IgD-negative memory B cell (primary cell): Measurements from ENCODE around the gene SNAP47. TPM values are rescaled to one million over a fixed set of nuclear protein-coding genes. Genes with fewer than 3 reads are reported as not detected.

Source experiments
- H3K27ac Mint-ChIP-seq, 3 donors: one replicate each; pipeline ENCODE4 v1.8.0; 2020 to 2022; ENCODE audit warnings: mild to moderate bottlenecking in 3 of 3, mixed read lengths in 3 of 3, moderate library complexity in 1 of 3
- H3K27me3 Mint-ChIP-seq: one replicate; pipeline ENCODE4 v1.8.0; 2021; ENCODE audit warnings: mixed read lengths
- H3K36me3 Mint-ChIP-seq: one replicate; pipeline ENCODE4 v1.8.0; 2020; ENCODE audit warnings: mild to moderate bottlenecking, mixed read lengths
- H3K4me1 Mint-ChIP-seq, 3 donors: one replicate each; pipeline ENCODE4 v1.8.0; 2020 to 2022; ENCODE audit warnings: mixed read lengths in 3 of 3, mild to moderate bottlenecking in 1 of 3
- H3K4me3 Mint-ChIP-seq, 4 donors: one replicate each; pipeline ENCODE4 v1.8.0; 2020 to 2022; ENCODE audit warnings: mild to moderate bottlenecking in 4 of 4, mixed read lengths in 4 of 4, moderate library complexity in 3 of 4
- H3K9me3 Mint-ChIP-seq, 3 donors: one replicate each; pipeline ENCODE4 v1.8.0; 2020 to 2021; ENCODE audit warnings: mixed read lengths in 3 of 3, mild to moderate bottlenecking in 1 of 3
- polyA plus RNA-seq: library from polyadenylated mRNA; unstranded; fragments of 300-500 nt; fragmentation: Illumina TruSeq; gene quantifications from one replicate; pipeline ENCODE4 v1.2.3, GENCODE V29; 2021

Gene SNAP47
- polyA plus RNA-seq, 1 donor from 2014 or later = 42.9 TPM

- Mint-ChIP-seq H3K4me3 (peak overlapping the region; percentile 77 to 95 (median 86)), H3K4me1 (peaks cover 5 to 27% (median 18%) of the 10 kb centered on the region in 3 donors), H3K27ac (peak overlapping the region in 2 of 3 donors; percentile 7 to 82), H3K36me3 (no peaks in the 10 kb centered on the region), H3K27me3 (no peaks in the 10 kb centered on the region), H3K9me3 (peaks cover 0 to 5% (median 3%) of the 10 kb centered on the region in 3 donors)
Measured at GRCh38 chr1:227728892-227729143, 6.4 kb upstream of the SNAP47 start.

- Mint-ChIP-seq H3K9me3 (peaks cover 0 to under 1% (median 0%) of the 10 kb centered on the region in 3 donors), H3K27ac (peak overlapping the region in 2 of 3 donors; percentile 7 to 82), H3K27me3 (no peaks in the 10 kb centered on the region), H3K36me3 (no peaks in the 10 kb centered on the region), H3K4me3 (peak overlapping the region; percentile 77 to 95 (median 86)), H3K4me1 (peaks cover 8 to 29% (median 20%) of the 10 kb centered on the region in 3 donors)
Measured at GRCh38 chr1:227729144-227729880, 5.9 kb upstream of the SNAP47 start.

- Mint-ChIP-seq H3K4me1 (peaks cover 11 to 33% (median 24%) of the 10 kb centered on the region in 3 donors), H3K36me3 (no peaks in the 10 kb centered on the region), H3K27ac (peak overlapping the region in 2 of 3 donors; percentile 85 to 86), H3K9me3 (no peaks in the 10 kb centered on the region), H3K4me3 (peak overlapping the region; percentile 46 to 95 (median 86)), H3K27me3 (no peaks in the 10 kb centered on the region)
Measured at GRCh38 chr1:227729881-227730629, 5.2 kb upstream of the SNAP47 start.

- peaks cover 11 to 33% (median 24%) of the 10 kb centered on the region in 3 donors for H3K4me1 Mint-ChIP-seq
- no peaks in the 10 kb centered on the region for H3K27me3 Mint-ChIP-seq
- H3K27ac Mint-ChIP-seq = peak overlapping the region in 1 of 3 donors; percentile 86
- H3K4me3 Mint-ChIP-seq = peak overlapping the region in 2 of 4 donors; percentile 41 to 81
- no peaks in the 10 kb centered on the region for H3K9me3 Mint-ChIP-seq
- H3K36me3 Mint-ChIP-seq = no peaks in the 10 kb centered on the region
Measured at GRCh38 chr1:227730630-227731151, 4.5 kb upstream of the SNAP47 start.

- H3K9me3 Mint-ChIP-seq = no peaks in the 10 kb centered on the region
- H3K36me3 Mint-ChIP-seq = no peaks in the 10 kb centered on the region
Measured at GRCh38 chr1:227731241-227731677, 4.0 kb upstream of the SNAP47 start.

GRCh38 chr1:227731696-227732585 lies 3.3 kb upstream of the SNAP47 start:
- no peaks in the 10 kb centered on the region for H3K9me3 Mint-ChIP-seq
- peaks cover 11 to 31% (median 26%) of the 10 kb centered on the region in 3 donors for H3K4me1 Mint-ChIP-seq
- H3K27me3 Mint-ChIP-seq = no peaks in the 10 kb centered on the region
- no peaks in the 10 kb centered on the region for H3K36me3 Mint-ChIP-seq
- H3K27ac Mint-ChIP-seq = peak overlapping the region in 2 of 3 donors; percentile 21 to 35
- peak overlapping the region in 2 of 4 donors; percentile 39 to 92 for H3K4me3 Mint-ChIP-seq

More at GRCh38 chr1:227731241-227731677, 4.0 kb upstream of the SNAP47 start:
- Mint-ChIP-seq H3K4me1 (peaks cover 11 to 34% (median 26%) of the 10 kb centered on the region in 3 donors), H3K4me3 (peak overlapping the region in 1 of 4 donors; percentile 81), H3K27me3 (no peaks in the 10 kb centered on the region), H3K27ac (peak overlapping the region in 1 of 3 donors; percentile 86)

- peak overlapping the region in 3 of 4 donors; percentile 25 to 92 (median 39) for H3K4me3 Mint-ChIP-seq
- H3K27me3 Mint-ChIP-seq = no peaks in the 10 kb centered on the region
- H3K4me1 Mint-ChIP-seq = peaks cover 16 to 28% (median 25%) of the 10 kb centered on the region in 3 donors
- H3K27ac Mint-ChIP-seq = peak overlapping the region in 1 of 3 donors; percentile 21
- H3K9me3 Mint-ChIP-seq = no peaks in the 10 kb centered on the region
- no peaks in the 10 kb centered on the region for H3K36me3 Mint-ChIP-seq
Measured at GRCh38 chr1:227732586-227733308, 2.5 kb upstream of the SNAP47 start.

GRCh38 chr1:227733309-227733705 lies 1.9 kb upstream of the SNAP47 start:
- Mint-ChIP-seq H3K36me3 (no peaks in the 10 kb centered on the region), H3K9me3 (no peaks in the 10 kb centered on the region), H3K27me3 (no peaks in the 10 kb centered on the region), H3K27ac (peak overlapping the region in 1 of 3 donors; percentile 76), H3K4me1 (peaks cover 19 to 26% (median 24%) of the 10 kb centered on the region in 3 donors), H3K4me3 (peak overlapping the region; percentile 32 to 92 (median 82))

GRCh38 chr1:227733751-227734545 lies 1.3 kb upstream of the SNAP47 start:
- no peaks in the 10 kb centered on the region for H3K36me3 Mint-ChIP-seq
- H3K9me3 Mint-ChIP-seq = no peaks in the 10 kb centered on the region
- H3K4me3 Mint-ChIP-seq = peak overlapping the region; percentile 86 to 95 (median 94)
- peak overlapping the region in 2 of 3 donors; percentile 86 to 90 for H3K27ac Mint-ChIP-seq
- peaks cover 24 to 27% (median 24%) of the 10 kb centered on the region in 3 donors for H3K4me1 Mint-ChIP-seq
- no peaks in the 10 kb centered on the region for H3K27me3 Mint-ChIP-seq

- Mint-ChIP-seq H3K4me1 (peaks cover 24 to 28% (median 26%) of the 10 kb centered on the region in 3 donors), H3K9me3 (no peaks in the 10 kb centered on the region), H3K36me3 (no peaks in the 10 kb centered on the region), H3K4me3 (peak overlapping the region; percentile 86 to 95 (median 94)), H3K27ac (peak overlapping the region; percentile 76 to 90 (median 86)), H3K27me3 (no peaks in the 10 kb centered on the region)
Measured at GRCh38 chr1:227734546-227734855, 734 bp upstream of the SNAP47 start.

GRCh38 chr1:227735539-227736285 lies 477 bp downstream of the SNAP47 start:
- Mint-ChIP-seq H3K9me3 (no peaks in the 10 kb centered on the region), H3K27ac (peak overlapping the region; percentile 67 to 90 (median 86)), H3K4me3 (peak overlapping the region; percentile 86 to 95 (median 94)), H3K4me1 (peaks cover 25 to 29% (median 29%) of the 10 kb centered on the region in 3 donors), H3K36me3 (peaks cover 5% of the 10 kb centered on the region), H3K27me3 (no peaks in the 10 kb centered on the region)

GRCh38 chr1:227736814-227737432 lies 1.7 kb downstream of the SNAP47 start:
- Mint-ChIP-seq H3K27ac (peak overlapping the region; percentile 58 to 86 (median 63)), H3K9me3 (no peaks in the 10 kb centered on the region), H3K36me3 (peaks cover 5% of the 10 kb centered on the region), H3K27me3 (no peaks in the 10 kb centered on the region), H3K4me1 (peaks cover 25 to 31% (median 29%) of the 10 kb centered on the region in 3 donors), H3K4me3 (peak overlapping the region; percentile 41 to 92 (median 76))
